Measurements from ENCODE around the gene SCGN.

SCGN gene, protein sequence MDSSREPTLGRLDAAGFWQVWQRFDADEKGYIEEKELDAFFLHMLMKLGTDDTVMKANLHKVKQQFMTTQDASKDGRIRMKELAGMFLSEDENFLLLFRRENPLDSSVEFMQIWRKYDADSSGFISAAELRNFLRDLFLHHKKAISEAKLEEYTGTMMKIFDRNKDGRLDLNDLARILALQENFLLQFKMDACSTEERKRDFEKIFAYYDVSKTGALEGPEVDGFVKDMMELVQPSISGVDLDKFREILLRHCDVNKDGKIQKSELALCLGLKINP

DNA sequence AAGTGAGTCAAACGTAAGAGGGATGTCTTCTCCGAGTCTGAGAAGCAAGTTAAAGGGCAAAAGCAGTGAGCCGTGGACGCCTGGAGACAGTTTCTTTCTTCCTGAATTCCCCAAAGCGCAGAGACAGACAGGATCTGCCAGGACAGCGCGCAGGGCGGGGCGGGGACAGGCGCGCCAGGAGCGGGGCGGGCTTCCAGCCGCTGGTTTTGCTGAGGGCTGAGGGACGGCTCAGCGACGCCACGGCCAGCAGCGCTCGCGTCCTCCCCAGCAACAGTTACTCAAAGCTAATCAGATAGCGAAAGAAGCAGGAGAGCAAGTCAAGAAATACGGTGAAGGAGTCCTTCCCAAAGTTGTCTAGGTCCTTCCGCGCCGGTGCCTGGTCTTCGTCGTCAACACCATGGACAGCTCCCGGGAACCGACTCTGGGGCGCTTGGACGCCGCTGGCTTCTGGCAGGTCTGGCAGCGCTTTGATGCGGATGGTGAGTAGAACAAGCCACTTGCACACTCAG, at the start of gene SCGN:
SCGN (plus strand) TSS at position 209 of the 509 bp plus-strand sequence; CDS start at position 398, 189 bp downstream.
- TF ChIP-seq, protein P1, sequence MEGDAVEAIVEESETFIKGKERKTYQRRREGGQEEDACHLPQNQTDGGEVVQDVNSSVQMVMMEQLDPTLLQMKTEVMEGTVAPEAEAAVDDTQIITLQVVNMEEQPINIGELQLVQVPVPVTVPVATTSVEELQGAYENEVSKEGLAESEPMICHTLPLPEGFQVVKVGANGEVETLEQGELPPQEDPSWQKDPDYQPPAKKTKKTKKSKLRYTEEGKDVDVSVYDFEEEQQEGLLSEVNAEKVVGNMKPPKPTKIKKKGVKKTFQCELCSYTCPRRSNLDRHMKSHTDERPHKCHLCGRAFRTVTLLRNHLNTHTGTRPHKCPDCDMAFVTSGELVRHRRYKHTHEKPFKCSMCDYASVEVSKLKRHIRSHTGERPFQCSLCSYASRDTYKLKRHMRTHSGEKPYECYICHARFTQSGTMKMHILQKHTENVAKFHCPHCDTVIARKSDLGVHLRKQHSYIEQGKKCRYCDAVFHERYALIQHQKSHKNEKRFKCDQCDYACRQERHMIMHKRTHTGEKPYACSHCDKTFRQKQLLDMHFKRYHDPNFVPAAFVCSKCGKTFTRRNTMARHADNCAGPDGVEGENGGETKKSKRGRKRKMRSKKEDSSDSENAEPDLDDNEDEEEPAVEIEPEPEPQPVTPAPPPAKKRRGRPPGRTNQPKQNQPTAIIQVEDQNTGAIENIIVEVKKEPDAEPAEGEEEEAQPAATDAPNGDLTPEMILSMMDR (IDR thresholded peaks at IDR 0.05; ENCODE audit: borderline replicate concordance, insufficient read depth, low read depth, low read length), result no peak
- no peak within 1 kb of the TSS for H3K4me3 ChIP-seq (ENCODE audit: low read depth, low read length)

DNA sequence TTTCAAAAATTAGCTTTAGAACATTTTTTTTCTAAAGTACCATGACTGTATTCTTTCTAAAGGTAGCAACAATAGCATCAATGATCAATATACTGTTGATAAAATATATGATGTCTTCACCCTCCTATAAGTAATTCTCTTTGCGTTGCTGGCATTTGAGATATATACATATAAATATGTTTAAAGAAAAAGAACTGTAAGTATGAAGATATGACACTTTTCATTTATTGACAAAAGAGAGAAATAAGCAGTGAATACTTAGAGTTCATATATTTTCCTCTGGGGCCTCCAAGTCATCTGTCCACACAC, 49.4 kb upstream of the SCGN start:
- TF ChIP-seq, protein P1 (IDR thresholded peaks at IDR 0.05; ENCODE audit: borderline replicate concordance, insufficient read depth, low read depth, low read length), result no peak
- H3K4me3 ChIP-seq (ENCODE audit: low read depth, low read length), result no peak overlapping the region

DNA sequence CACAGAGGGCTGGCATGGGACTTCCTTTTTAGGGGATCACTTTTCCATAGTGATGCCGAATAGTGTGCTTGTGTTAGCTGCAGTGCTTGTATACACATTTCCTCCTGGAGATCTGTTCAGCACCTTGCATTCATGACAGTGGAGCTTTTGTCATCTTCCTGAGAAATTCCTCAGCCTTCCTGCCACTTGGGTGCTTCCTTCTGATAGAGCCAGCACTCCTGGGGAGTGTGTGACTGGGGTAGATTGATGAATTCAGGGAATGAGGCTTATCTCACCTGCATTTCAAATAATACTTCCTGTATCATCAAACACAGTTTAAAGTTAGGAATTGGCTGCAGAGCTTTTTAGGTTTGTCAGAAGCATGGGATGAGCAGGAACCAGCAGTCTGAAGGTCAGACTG, 48.8 kb upstream of the SCGN start:
- no peak overlapping the region for H3K4me3 ChIP-seq (ENCODE audit: low read depth, low read length)
- TF ChIP-seq, protein P1 (IDR thresholded peaks at IDR 0.05; ENCODE audit: borderline replicate concordance, insufficient read depth, low read depth, low read length), result no peak

DNA sequence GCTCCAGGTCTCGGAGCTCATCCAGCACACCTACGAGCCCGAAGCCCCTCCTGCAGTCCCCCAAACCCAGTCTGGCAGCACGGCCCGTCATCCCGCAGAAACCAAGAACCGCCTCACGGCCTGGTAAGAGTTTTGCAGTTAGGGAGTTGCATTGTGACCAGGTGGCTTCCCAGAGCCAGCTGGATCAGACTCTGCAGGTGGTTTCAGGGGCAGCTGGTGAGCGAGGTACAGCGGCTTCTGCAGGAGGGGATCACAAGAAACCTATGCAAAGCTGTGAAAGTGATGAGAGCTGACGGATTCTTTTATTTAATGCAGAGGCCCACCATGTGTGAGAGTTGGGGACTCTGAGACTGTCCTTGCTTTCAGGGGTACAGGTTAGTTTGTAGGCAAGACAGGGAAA, 45.9 kb upstream of the SCGN start:
- TF ChIP-seq, protein P1 (IDR thresholded peaks at IDR 0.05; ENCODE audit: borderline replicate concordance, insufficient read depth, low read depth, low read length), result no peak

DNA sequence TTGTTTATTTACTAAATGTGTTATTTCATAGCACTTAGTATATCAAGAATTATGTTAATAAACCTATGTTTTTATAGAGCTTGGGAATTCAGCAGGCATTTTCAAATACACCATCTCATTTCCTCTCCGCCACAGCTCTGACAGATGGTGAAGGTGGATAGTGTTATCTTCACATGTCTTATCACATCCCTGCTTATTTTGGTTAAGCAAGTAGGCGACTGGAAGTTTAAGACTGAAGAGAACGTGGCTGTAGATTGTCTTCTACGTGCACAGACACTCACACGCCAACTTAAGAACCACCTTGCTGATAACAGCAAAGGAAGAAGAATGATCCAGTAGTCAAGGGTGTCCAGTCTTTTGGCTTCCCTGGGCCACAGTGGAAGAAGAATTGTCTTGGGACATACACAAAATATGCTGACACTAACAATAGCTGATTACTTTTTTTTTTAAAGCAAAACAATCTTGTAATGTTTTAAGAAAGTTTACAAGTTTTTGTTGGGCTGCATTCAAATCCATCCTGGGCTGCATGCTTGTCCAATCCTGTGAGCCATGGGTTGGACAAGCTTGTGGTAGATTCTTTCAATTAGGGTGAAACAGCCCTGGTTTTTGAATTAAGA, 43.3 kb upstream of the SCGN start:
- no peak overlapping the region for H3K4me3 ChIP-seq (ENCODE audit: low read depth, low read length)
- TF ChIP-seq, protein P1 (IDR thresholded peaks at IDR 0.05; ENCODE audit: borderline replicate concordance, insufficient read depth, low read depth, low read length), result no peak

More for the DNA sequence above, 45.9 kb upstream of the SCGN start:
- no peak overlapping the region for H3K4me3 ChIP-seq (ENCODE audit: low read depth, low read length)

DNA sequence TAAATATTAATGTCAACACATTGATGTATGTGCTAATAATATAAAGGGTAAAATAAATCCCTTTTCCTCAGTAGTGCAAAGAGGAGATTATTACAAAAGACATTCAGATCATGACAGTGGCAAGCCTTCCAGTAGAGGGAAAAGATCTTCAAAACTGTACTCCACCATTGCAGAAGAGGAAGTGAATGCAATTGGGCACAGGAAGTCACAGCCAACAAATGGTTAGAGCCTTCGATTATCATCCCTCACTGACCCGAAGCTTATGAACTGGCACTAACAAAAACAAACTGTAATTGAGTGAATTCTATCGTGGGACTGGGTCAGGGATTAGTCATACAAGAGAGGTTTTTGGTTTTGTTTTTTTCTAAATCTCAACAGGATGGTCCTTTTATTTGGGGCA, 39.3 kb upstream of the SCGN start:
- H3K4me3 ChIP-seq (ENCODE audit: low read depth, low read length), result no peak overlapping the region
- TF ChIP-seq, protein P1 (IDR thresholded peaks at IDR 0.05; ENCODE audit: borderline replicate concordance, insufficient read depth, low read depth, low read length), result no peak

DNA sequence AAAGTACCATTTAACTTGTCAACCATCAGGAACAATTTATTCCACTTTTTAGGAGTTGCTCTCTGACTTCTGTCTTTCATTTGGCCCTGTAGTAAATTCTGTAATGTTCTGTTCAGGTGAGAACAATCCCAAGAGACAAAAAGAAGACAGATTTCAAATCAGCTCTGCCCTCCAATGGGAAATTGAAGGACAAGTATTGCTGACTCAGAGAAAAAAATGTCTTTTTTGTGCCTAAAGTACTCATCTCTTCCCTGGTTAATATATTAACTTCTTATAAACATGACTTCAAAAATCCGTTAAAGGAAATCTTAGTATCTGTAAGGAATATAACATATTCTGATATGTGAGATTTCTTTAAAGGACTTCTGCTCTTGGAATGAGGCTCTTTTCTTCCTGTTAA, 38.6 kb upstream of the SCGN start:
- no peak overlapping the region for H3K4me3 ChIP-seq (ENCODE audit: low read depth, low read length)
- TF ChIP-seq, protein P1 (IDR thresholded peaks at IDR 0.05; ENCODE audit: borderline replicate concordance, insufficient read depth, low read depth, low read length), result no peak
